GM18526 (cell line): ENCODE results near the gene PTTG1IP.

Experiments
- POLR2A ChIP-seq: IDR thresholded peaks from 3 replicates; pipeline ENCODE4 v1.6.1; 2011; ENCODE audit not compliant: insufficient read length; ENCODE audit errors: extremely low read depth

PTTG1IP gene

GRCh38 chr21:44901391-44902074 lies 28.0 kb upstream of the PTTG1IP start:
- TF ChIP-seq POLR2A: no peak

DNA sequence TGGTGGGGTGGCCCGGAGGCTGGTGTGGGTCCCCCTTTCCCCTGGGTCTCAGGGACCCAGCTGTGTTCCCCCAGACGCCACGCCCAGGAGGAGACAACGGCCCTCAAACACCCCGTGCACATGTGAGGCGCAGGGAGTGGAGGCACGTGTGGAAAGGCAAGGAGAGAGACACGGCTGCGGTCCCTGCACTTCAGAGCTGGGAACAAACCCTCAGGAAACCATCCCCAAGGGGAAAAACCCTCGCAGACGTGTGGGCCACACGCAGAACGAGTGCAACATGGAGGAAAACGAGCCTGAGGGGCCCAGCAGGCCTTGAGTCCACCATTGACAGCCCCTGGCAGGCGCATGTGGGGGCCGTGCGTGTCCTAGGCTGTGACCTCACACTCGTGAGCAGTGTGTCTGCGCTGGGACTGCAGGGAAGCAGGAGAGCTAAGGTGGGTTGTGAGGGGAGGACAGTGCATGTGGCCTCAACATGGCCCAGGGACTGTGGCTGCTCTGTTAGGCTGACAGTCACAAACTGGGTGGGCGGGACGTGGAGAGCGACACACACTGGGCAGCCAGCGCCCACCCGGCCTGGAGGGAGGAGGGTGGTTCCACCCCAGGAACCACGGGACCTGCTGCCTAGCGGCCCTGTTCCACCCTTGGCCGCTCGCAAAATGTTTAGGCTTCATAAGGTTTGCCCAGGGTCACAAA lies 27.2 kb upstream of the PTTG1IP start:
- TF ChIP-seq POLR2A: no peak

DNA sequence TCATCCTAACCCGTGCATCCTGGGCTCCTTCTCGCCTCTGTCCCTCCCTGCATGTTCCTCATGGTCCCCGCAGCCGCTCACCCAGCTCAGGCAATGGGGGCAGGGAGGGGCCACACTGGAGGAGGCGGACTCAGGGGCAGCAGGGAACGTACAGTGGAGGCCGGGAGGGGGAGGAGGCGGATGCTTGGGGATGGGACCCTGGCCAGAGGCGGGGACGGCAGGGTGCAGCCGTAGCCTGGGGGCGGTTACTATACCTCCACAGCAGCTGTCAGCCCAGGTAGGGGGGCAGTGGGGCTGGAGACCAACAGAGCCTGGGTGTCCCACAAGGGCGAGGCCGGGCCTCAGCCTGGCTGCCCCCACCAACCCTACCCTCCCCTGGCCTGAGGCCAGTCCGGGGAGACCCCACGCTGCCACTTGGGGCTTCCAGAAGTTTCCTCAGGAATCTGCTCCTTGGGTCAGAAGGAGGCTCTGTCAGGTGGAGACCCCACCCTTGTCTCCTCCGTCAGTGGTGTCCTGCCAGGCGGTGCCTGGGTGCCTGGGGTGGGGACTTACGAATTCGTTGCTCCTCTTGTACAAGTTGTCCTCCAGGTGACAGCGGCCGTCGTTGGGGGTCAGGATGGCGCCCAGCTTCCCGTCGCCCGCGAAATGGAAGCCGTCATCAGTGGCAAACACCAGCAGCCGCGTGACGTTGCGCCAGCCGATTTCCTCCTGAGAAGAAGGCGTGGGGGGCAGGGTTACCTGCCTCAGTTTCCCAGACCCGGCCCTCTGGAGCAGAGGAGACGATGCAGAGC lies 26.5 kb upstream of the PTTG1IP start:
- TF ChIP-seq POLR2A: no peak

GRCh38 chr21:44898851-44899767 lies 25.6 kb upstream of the PTTG1IP start:
- no peak for TF ChIP-seq POLR2A

GRCh38 chr21:44898011-44898488 lies 24.6 kb upstream of the PTTG1IP start:
- TF ChIP-seq POLR2A: no peak

- no peak for TF ChIP-seq POLR2A
These were observed 24.0 kb upstream of the PTTG1IP start for GRCh38 chr21:44897326-44898010.

DNA sequence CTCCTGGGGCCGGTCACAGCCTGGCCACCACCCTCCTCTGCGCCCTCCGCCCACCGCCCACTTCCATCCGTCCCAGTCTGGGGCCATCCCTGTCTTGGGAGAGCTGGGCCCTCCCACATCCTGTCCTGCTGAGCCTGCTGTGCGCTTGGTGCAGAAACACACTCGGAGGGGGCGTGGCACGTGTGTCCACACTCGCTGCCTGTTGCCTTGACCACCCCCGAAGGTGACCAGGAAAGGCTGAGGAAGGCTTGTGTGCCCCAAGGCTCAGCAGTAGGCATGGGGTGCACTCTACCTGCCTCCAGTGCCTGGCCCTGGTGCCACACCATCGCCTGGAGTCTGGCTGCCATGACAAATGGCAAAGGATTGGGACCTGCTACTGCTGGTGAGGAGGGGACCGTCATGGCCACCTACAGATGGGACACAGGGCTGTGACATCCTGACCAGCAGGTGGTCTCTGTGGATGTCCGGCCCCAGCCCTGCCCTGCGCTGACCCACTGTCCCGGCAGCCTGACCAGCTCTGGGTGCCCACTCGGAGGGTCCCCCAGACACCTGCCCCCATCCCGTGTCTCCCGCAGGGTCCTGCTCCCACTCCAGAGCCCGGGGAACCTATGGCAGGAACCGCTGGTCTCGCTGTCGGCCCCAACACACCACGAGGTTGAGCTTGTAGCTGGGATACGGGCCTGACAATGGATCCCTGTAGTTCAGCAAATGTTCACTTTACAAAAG lies 23.2 kb upstream of the PTTG1IP start:
- TF ChIP-seq POLR2A: no peak

DNA sequence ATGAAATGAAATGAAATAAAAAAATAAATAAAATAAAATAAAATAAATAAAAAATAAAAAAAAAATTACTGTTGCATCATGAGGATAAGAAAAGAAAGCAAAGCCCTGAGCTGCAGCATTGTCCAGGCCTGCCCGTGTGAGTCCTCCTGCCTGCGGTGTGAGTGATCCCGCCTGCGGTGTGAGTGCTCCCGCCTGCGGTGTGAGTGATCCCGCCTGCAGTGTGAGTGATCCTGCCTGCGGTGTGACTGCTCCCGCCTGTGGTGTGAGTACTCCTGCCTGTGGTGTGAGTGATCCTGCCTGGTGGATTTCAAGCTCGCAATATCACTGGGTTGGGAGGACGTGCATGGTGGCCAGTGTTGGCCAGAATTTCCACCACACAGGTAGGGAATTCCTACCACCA lies 22.4 kb upstream of the PTTG1IP start:
- no peak for TF ChIP-seq POLR2A

DNA sequence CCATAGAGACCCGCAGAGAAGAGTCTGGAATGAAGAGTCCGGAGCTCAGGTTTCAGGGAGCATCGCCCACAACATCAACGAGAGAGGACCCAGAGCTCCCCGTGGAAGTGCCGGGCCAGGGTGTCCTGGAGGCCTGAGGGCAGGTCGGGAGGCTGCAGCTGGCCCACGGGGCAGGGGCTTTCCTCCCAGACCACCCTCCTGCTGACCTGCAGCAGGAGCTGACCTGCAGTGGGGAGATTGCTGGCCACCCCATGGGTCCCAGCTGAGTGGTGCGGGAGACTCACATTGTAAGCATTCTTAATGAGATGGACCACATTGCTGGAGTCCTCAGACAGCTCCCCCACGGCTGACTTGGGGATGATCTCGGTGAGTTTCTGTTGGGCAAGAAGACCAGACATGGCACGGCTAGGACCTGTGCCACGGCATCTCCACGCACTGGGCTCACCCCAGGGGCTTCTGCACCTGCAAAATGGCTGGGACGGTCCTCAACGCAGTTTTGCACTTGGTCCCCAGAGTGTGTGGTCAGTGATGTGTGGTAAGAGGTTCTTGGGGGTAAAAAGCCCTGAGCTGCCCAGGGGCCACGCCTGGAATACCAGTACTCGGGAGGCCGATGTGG lies 21.3 kb upstream of the PTTG1IP start:
- TF ChIP-seq POLR2A: no peak

- TF ChIP-seq POLR2A: no peak
These were observed 20.6 kb upstream of the PTTG1IP start for GRCh38 chr21:44893948-44894656.

GRCh38 chr21:44893278-44893556 lies 19.7 kb upstream of the PTTG1IP start:
- no peak for TF ChIP-seq POLR2A

DNA sequence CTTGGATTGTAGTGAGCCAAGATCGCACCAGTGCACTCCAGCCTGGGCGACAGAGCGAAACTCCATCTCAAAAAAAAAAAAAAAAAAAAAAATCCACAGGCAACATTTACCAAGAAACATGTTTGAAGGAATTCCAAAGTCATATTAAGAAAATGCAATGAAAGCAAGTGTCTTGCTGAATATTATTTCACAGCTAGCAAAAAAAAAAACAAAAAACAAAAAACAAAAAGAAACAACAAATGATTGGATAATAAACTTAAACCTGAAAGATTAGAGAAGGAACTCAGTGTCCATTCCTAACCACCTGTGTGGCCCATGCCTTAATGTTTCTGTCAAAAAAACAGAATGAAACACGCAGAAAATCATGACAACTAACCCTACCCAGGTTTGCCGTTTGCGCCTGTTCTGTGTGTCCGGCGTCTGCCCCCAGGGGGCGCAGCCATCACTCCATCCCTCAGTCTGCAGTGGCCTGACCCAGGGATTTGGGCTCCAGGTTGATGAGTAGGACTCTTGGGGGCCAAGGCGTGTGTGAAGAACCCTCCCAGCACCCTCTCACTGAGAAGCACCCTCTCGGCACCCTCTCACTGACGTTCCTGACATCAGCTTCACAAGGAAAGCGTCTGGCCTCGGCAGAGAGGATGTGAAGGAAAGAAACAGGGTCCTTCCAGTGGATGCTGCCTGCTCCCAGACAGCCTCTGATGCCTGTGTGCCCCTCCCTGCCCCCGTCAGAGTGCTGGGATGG lies 19.2 kb upstream of the PTTG1IP start:
- TF ChIP-seq POLR2A: no peak
